HepG2 (cell line): ENCODE measurements around the gene ST6GALNAC6. TPM values are rescaled to one million over a fixed set of nuclear protein-coding genes. Genes with fewer than 3 reads are reported as not detected.

Experiments used
- ATAC-seq: fragments of 200-7000 bp; cut with Tn5 transposase; 3 replicates; pipeline ENCODE4 v1.9.1; 2020; ENCODE audit warnings: mild to moderate bottlenecking, moderate library complexity
- BruUV-seq: library from RNA; stranded (reverse); fragments of 400-500 nt; replicated peaks from 2 replicates; lab custom pipeline; 2021; lab: Mats Ljungman, UMichigan
- CTCF ChIA-PET: fragments of 300-600 bp; formaldehyde crosslinking; extraction: SDS; loops from one replicate; lab custom pipeline; 2021; ENCODE audit warnings: low total read pairs, inconsistent platforms, low intra/inter-chr PET ratio; lab: Yijun Ruan, JAX
- POLR2A ChIA-PET: fragments of 350-600 bp; sonication (Branson Sonifier 250); formaldehyde crosslinking; loops from one replicate; lab custom pipeline; 2020; ENCODE audit warnings: antibody characterized with exemption, inconsistent platforms; lab: Yijun Ruan, JAX
- DNase-seq: peaks from one replicate; pipeline ENCODE4 v3.0.0-alpha.2; 2015; ENCODE audit warnings: low spot score
- FAIRE-seq: peaks from 3 replicates; lab custom pipeline; 2011; peaks lifted over from hg19 to GRCh38; lab: Jason Lieb, UNC
- H2AFZ ChIP-seq: one replicate; pipeline ENCODE4 v1.6.1; 2011; ENCODE audit warnings: low read length, inconsistent platforms
- H3K27ac ChIP-seq: fragments of 300-600 bp; 3 replicates; pipeline ENCODE4 v1.8.0; 2011; ENCODE audit warnings: mixed run types, mild to moderate bottlenecking, mixed read lengths, low read length, inconsistent platforms; ENCODE audit not compliant: insufficient read depth; ENCODE audit errors: extremely low read length
- H3K27me3 ChIP-seq, 2 experiments: fragments of 200-600 bp in 1 of 2; 2 replicates in 1 of 2; 3 replicates in 1 of 2; pipeline versions ENCODE4 v1.6.0 to v1.8.0; 2011; ENCODE audit warnings: low read length in 2 of 2, mild to moderate bottlenecking in 2 of 2, moderate library complexity in 2 of 2, inconsistent platforms in 1 of 2; ENCODE audit not compliant: insufficient read depth in 2 of 2, control insufficient read depth in 1 of 2
- H3K36me3 ChIP-seq, 2 experiments: fragments of 200-600 bp in 1 of 2; replicated peaks in 1 of 2; 2 replicates in 1 of 2; 3 replicates in 1 of 2; pipeline versions ENCODE4 v1.5.1 to v1.8.0; 2011; ENCODE audit warnings: low read length in 2 of 2, inconsistent platforms in 1 of 2; ENCODE audit not compliant: insufficient read depth in 2 of 2, control insufficient read depth in 1 of 2
- H3K4me1 ChIP-seq: 2 replicates; pipeline ENCODE4 v1.5.1; 2012; ENCODE audit warnings: low read length, inconsistent platforms; ENCODE audit not compliant: insufficient read depth
- H3K4me2 ChIP-seq: 2 replicates; pipeline ENCODE4 v1.6.0; 2011; ENCODE audit warnings: low read depth, low read length, inconsistent platforms
- H3K4me3 ChIP-seq, 3 experiments: fragments of 200-600 bp in 1 of 3; sonication (generic), shearing (Covaris generic) in 1 of 3; replicated peaks in 1 of 3; 2 replicates each; pipeline ENCODE4 v1.5.1; 2011 to 2016; ENCODE audit warnings: low read length in 3 of 3, inconsistent platforms in 2 of 3, low read depth in 2 of 3, mild to moderate bottlenecking in 2 of 3, control low read depth in 1 of 3, mixed read lengths in 1 of 3; ENCODE audit not compliant: insufficient read depth in 1 of 3
- H3K79me2 ChIP-seq: one replicate; pipeline ENCODE4 v1.6.1; 2011; ENCODE audit warnings: low read length, inconsistent platforms; ENCODE audit not compliant: insufficient read depth
- H3K9ac ChIP-seq: 2 replicates; pipeline ENCODE4 v1.6.0; 2011; ENCODE audit warnings: mild to moderate bottlenecking, low read depth, low read length, inconsistent platforms; ENCODE audit not compliant: insufficient read depth
- H3K9me3 ChIP-seq: 2 replicates; pipeline ENCODE4 v1.5.1; 2012; ENCODE audit warnings: mild to moderate bottlenecking, low read length
- H4K20me1 ChIP-seq: 2 replicates; pipeline ENCODE4 v1.6.0; 2011; ENCODE audit warnings: inconsistent platforms, mild to moderate bottlenecking, low read length, moderate library complexity; ENCODE audit not compliant: insufficient read depth
- ARNT2 ChIP-seq: sonication (generic); formaldehyde crosslinking; IDR thresholded peaks from 2 replicates; pipeline ENCODE4 v1.8.0; 2022; ENCODE audit warnings: mild to moderate bottlenecking, low read depth, missing genetic modification reagents, moderate library complexity
- GATAD1 ChIP-seq: IDR thresholded peaks from 2 replicates; pipeline ENCODE4 v1.6.1; 2016; ENCODE audit warnings: missing genetic modification reagents, missing compliant biosample characterization
- HNRNPK ChIP-seq: fragments of 200-400 bp; formaldehyde crosslinking; IDR thresholded peaks from 2 replicates; pipeline ENCODE4 v1.6.1; 2018; ENCODE audit warnings: low read length, low read depth, moderate library complexity, mild to moderate bottlenecking; ENCODE audit not compliant: poor library complexity, severe bottlenecking
- JARID2 ChIP-seq: sonication (generic); formaldehyde crosslinking; IDR thresholded peaks from 2 replicates; pipeline ENCODE4 v1.8.1; 2023; ENCODE audit warnings: missing genetic modification reagents, inconsistent platforms; ENCODE audit not compliant: insufficient replicate concordance
- PHF8 ChIP-seq: sonication (generic); formaldehyde crosslinking; IDR thresholded peaks from 2 replicates; pipeline ENCODE4 v1.5.0; 2020; ENCODE audit warnings: missing genetic modification reagents
- POGZ ChIP-seq: sonication (generic); formaldehyde crosslinking; IDR thresholded peaks from 2 replicates; pipeline ENCODE4 v1.4.0; 2020; ENCODE audit warnings: mild to moderate bottlenecking, missing genetic modification reagents
- PRMT3 ChIP-seq: sonication (generic); formaldehyde crosslinking; IDR thresholded peaks from 2 replicates; pipeline ENCODE4 v1.8.1; 2022; ENCODE audit warnings: low read depth, mild to moderate bottlenecking, moderate library complexity, missing genetic modification reagents, borderline replicate concordance
- TAF15 ChIP-seq: fragments of 200-400 bp; formaldehyde crosslinking; IDR thresholded peaks from one replicate; pipeline ENCODE4 v1.6.1; 2018; ENCODE audit warnings: mild to moderate bottlenecking, low read depth, low read length; ENCODE audit not compliant: poor library complexity, severe bottlenecking
- ZBTB38 ChIP-seq: sonication (generic); formaldehyde crosslinking; IDR thresholded peaks from 2 replicates; pipeline ENCODE4 v1.5.1; 2020; ENCODE audit warnings: mild to moderate bottlenecking, missing genetic modification reagents
- ZFP37 ChIP-seq: sonication (generic); formaldehyde crosslinking; IDR thresholded peaks from 2 replicates; pipeline ENCODE4 v1.4.0; 2020; ENCODE audit warnings: missing genetic modification reagents, borderline replicate concordance
- ZNF350 ChIP-seq: sonication (generic); formaldehyde crosslinking; IDR thresholded peaks from 2 replicates; pipeline ENCODE4 v1.4.0; 2020; ENCODE audit warnings: mild to moderate bottlenecking, low read depth, missing genetic modification reagents, borderline replicate concordance
- ZZZ3 ChIP-seq: sonication (generic); formaldehyde crosslinking; IDR thresholded peaks from 2 replicates; pipeline ENCODE4 v1.4.0; 2020; ENCODE audit warnings: missing genetic modification reagents, mild to moderate bottlenecking, borderline replicate concordance
- WGBS: methylation state at CpG from one replicate; pipeline ENCODE4 v1.1.6; 2017; ENCODE audit warnings: low lambda C conversion rate; 5-methylcytosine and 5-hydroxymethylcytosine counted together
- in situ Hi-C: cut with HindIII; loops from 2 replicates; pipeline ENCODE4 v1.10.0; 2017; ENCODE audit warnings: low pct_unique_long_range_greater_than_20kb; ENCODE audit not compliant: extremely low pct_ligation_motif_present
- intact Hi-C: fragments of 100-400 bp; cut with micrococcal nuclease; formaldehyde crosslinking; loops from one replicate; pipeline ENCODE4 v1.10.0; 2022; ENCODE audit not compliant: unreplicated experiment
- polyA plus RNA-seq, 8 experiments: library from polyadenylated mRNA; depleted of rRNA in 3 of 8; stranded (reverse) in 7 of 8; unstranded in 1 of 8; fragments of >200 nt; fragmentation: Illumina TruSeq in 4 of 8; extraction: Trizol in 4 of 8; gene quantifications; 2 replicates each; pipeline versions ENCODE4 v1.2.1 to v1.2.3, GENCODE V29; 2011 to 2016; ENCODE audit warnings: low read depth in 4 of 8, missing spikeins in 1 of 8, mixed read lengths in 1 of 8; ENCODE audit not compliant: insufficient read depth in 1 of 8
- total RNA-seq, 5 experiments: library from RNA; depleted of rRNA; stranded (reverse); fragments of >200 nt; fragmentation: Illumina TruSeq; extraction: Trizol; gene quantifications; 2 replicates each; pipeline ENCODE4 v1.2.3, GENCODE V29; 2016; ENCODE audit warnings: low read depth in 1 of 5
- TF ChIP-seq, protein P1 (sequence below): sonication (generic); formaldehyde crosslinking; IDR thresholded peaks from 2 replicates; pipeline ENCODE4 v1.8.0; 2022; ENCODE audit warnings: missing genetic modification reagents, low read depth, mild to moderate bottlenecking, borderline replicate concordance
- TF ChIP-seq, protein P2 (sequence below): sonication (generic); formaldehyde crosslinking; IDR thresholded peaks from 2 replicates; pipeline ENCODE4 v1.5.0; 2020; ENCODE audit warnings: mild to moderate bottlenecking, missing genetic modification reagents, moderate library complexity
- TF ChIP-seq, protein P3 (sequence below): sonication (generic); formaldehyde crosslinking; IDR thresholded peaks from 2 replicates; pipeline ENCODE4 v1.5.1; 2020; ENCODE audit warnings: mild to moderate bottlenecking, missing genetic modification reagents, moderate library complexity
- TF ChIP-seq, protein P4 (sequence below): sonication (generic); formaldehyde crosslinking; IDR thresholded peaks from 2 replicates; pipeline ENCODE4 v1.8.0; 2022; ENCODE audit warnings: missing genetic modification reagents, mild to moderate bottlenecking, inconsistent platforms, borderline replicate concordance

ST6GALNAC6 gene
- total and polyA plus RNA-seq, 2 of the 13 experiments (the other 11 are each of a cell fraction or from before 2014, with no cell fraction given), result 18.5 to 65.4 TPM

DNA sequence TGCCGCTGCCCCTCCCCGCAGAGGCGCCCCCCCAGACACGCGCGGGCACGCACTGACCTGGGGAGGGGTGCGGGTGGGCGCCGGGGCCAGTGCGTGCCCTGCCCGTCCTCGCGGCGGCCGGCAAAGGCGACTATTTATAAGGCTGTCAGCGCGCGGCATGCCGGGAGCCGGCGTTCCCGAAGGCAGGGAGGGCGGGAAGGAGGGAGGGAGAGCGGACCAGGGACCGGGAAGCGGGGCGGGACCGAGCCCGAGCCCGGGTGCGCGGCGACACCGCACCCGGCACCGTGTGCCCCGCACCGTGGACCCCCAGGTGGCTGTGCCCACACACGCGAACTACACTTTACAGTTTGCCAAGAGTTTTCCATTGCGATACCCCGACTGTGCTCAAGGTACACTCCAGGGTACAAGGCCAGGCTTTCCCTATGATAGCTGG, 21.8 kb downstream of the ST6GALNAC6 start, which contains the start of gene AK1:
AK1 (minus strand) TSS at position 110 of the 433 bp plus-strand sequence. CDS start 3,058 bp downstream, outside the sequence.
- POLR2A ChIA-PET, result interaction anchor here (1.0 to 2.3 kb wide), 3 partner anchors 20 to 39 kb away, joined by 6 to 11 read pairs (median 6); partner anchors contain the start of gene ST6GALNAC4
- TF ChIP-seq JARID2, result no peak
- TF ChIP-seq, protein P1, sequence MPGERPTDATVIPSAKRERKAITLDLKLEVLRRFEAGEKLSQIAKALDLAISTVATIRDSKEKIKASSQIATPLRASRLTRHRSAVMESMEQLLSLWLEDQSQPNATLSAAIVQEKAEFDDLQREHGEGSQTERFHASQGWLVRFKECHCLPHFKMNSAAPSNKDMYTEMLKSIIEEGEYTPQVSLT (CRISPR knock-in tag), result no peak
- no peak for TF ChIP-seq TAF15
- TF ChIP-seq PHF8 (CRISPR knock-in tag), result peak; percentile 55
- TF ChIP-seq ZZZ3 (CRISPR knock-in tag), result 0 out of 2 replicates have a peak, but pooled peaks have one; percentile 26
- TF ChIP-seq HNRNPK, result peak; percentile 64
- peak; percentile 62 for TF ChIP-seq ZBTB38 (CRISPR knock-in tag)
- peak; percentile 62; the same call in 1 of the 2 replicates for TF ChIP-seq GATAD1 (CRISPR knock-in tag)
- TF ChIP-seq, protein P2, sequence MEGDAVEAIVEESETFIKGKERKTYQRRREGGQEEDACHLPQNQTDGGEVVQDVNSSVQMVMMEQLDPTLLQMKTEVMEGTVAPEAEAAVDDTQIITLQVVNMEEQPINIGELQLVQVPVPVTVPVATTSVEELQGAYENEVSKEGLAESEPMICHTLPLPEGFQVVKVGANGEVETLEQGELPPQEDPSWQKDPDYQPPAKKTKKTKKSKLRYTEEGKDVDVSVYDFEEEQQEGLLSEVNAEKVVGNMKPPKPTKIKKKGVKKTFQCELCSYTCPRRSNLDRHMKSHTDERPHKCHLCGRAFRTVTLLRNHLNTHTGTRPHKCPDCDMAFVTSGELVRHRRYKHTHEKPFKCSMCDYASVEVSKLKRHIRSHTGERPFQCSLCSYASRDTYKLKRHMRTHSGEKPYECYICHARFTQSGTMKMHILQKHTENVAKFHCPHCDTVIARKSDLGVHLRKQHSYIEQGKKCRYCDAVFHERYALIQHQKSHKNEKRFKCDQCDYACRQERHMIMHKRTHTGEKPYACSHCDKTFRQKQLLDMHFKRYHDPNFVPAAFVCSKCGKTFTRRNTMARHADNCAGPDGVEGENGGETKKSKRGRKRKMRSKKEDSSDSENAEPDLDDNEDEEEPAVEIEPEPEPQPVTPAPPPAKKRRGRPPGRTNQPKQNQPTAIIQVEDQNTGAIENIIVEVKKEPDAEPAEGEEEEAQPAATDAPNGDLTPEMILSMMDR, result no peak
- no peak for TF ChIP-seq PRMT3 (CRISPR knock-in tag)
- TF ChIP-seq ARNT2 (CRISPR knock-in tag), result 0 out of 2 replicates have a peak, but pooled peaks have one; percentile 31
- TF ChIP-seq, protein P3, sequence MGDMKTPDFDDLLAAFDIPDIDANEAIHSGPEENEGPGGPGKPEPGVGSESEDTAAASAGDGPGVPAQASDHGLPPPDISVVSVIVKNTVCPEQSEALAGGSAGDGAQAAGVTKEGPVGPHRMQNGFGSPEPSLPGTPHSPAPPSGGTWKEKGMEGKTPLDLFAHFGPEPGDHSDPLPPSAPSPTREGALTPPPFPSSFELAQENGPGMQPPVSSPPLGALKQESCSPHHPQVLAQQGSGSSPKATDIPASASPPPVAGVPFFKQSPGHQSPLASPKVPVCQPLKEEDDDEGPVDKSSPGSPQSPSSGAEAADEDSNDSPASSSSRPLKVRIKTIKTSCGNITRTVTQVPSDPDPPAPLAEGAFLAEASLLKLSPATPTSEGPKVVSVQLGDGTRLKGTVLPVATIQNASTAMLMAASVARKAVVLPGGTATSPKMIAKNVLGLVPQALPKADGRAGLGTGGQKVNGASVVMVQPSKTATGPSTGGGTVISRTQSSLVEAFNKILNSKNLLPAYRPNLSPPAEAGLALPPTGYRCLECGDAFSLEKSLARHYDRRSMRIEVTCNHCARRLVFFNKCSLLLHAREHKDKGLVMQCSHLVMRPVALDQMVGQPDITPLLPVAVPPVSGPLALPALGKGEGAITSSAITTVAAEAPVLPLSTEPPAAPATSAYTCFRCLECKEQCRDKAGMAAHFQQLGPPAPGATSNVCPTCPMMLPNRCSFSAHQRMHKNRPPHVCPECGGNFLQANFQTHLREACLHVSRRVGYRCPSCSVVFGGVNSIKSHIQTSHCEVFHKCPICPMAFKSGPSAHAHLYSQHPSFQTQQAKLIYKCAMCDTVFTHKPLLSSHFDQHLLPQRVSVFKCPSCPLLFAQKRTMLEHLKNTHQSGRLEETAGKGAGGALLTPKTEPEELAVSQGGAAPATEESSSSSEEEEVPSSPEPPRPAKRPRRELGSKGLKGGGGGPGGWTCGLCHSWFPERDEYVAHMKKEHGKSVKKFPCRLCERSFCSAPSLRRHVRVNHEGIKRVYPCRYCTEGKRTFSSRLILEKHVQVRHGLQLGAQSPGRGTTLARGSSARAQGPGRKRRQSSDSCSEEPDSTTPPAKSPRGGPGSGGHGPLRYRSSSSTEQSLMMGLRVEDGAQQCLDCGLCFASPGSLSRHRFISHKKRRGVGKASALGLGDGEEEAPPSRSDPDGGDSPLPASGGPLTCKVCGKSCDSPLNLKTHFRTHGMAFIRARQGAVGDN (CRISPR knock-in tag), result peak; percentile 89
- no peak for TF ChIP-seq ZFP37 (CRISPR knock-in tag)
- TF ChIP-seq ZNF350 (CRISPR knock-in tag), result 0 out of 2 replicates have a peak, but pooled peaks have one; percentile 42
- TF ChIP-seq POGZ (CRISPR knock-in tag), result peak; percentile 49; the same call in 1 of the 2 replicates
- TF ChIP-seq, protein P4, sequence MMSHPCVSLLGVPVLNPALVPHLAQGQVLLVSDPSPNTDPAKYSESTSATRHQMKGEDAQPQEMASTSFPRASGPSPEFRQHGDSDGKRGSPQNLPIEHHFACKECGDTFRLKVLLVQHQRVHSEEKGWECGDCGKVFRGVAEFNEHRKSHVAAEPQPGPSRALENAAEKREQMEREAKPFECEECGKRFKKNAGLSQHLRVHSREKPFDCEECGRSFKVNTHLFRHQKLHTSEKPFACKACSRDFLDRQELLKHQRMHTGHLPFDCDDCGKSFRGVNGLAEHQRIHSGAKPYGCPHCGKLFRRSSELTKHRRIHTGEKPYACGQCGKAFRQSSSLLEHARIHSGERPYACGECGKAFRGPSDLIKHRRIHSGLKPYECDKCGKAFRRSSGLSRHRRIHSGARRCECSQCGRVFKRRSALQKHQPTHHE (CRISPR knock-in tag), result peak; percentile 59; the same call in 1 of the 2 replicates

More for the DNA sequence above, 21.8 kb downstream of the ST6GALNAC6 start, which contains the start of gene AK1:
- 0% methylated on average over 2 of the region's 44 CpGs for WGBS
- no peaks in the 10 kb centered on the region for H3K27me3 ChIP-seq
- H3K4me3 ChIP-seq, result peak within 1 kb of the TSS; percentile 67 to 82 (median 69)
- peak within 1 kb of the TSS; percentile 14 for H3K27ac ChIP-seq
- CTCF ChIA-PET, result no interaction called here
- FAIRE-seq (no peak), DNase-seq (no peak), ATAC-seq (peak; percentile 81)
- in situ Hi-C loops (no loop called here), intact Hi-C loops (no loop called here)
- H3K4me2 ChIP-seq, result peak within 1 kb of the TSS; percentile 100
- H4K20me1 ChIP-seq, result no peaks in the 10 kb centered on the region
- no peaks in the 10 kb centered on the region for H3K79me2 ChIP-seq
- H2AFZ ChIP-seq, result no peak within 1 kb of the TSS
- no peaks in the 10 kb centered on the region for H3K36me3 ChIP-seq
- peaks cover 38% of the 10 kb centered on the region for H3K4me1 ChIP-seq
- BruUV-seq, result no TSS peak
- peak within 1 kb of the TSS; percentile 66 for H3K9ac ChIP-seq
- H3K9me3 ChIP-seq, result no peaks in the 10 kb centered on the region
